HT1080 (cell line): ENCODE measurements around the gene DROSHA. TPM values are rescaled to one million over a fixed set of nuclear protein-coding genes. Genes with fewer than 3 reads are reported as not detected.
A peak's percentile ranks its signal among the peaks of the same experiment; 100 is the strongest.
"Not testable (repeated sequence)": the region's sequence is repeated elsewhere in the genome, so short reads cannot be mapped to it uniquely, and the experiment has no call there.

Experiments used
- DNase-seq: peaks from one replicate; pipeline ENCODE4 v3.0.0-alpha.2; 2015; ENCODE audit warnings: low read depth
- total RNA-seq: library from RNA; depleted of rRNA; stranded (reverse); fragments of >200 nt; shearing (Covaris generic); gene quantifications from 2 replicates; pipeline ENCODE4 v1.2.3, GENCODE V29; 2014

DROSHA gene
- total RNA-seq, 1 experiment from 2014 or later, result 88.3 TPM

GRCh38 chr5:31421806-31422586, 109.9 kb downstream of the DROSHA start:
- DNase-seq, result no peak

GRCh38 chr5:31417512-31417911, 114.4 kb downstream of the DROSHA start:
- DNase-seq, result no peak

- no peak for DNase-seq
These were observed 115.3 kb downstream of the DROSHA start for GRCh38 chr5:31416547-31416946.

GRCh38 chr5:31415960-31416359, 115.9 kb downstream of the DROSHA start:
- no peak for DNase-seq

GRCh38 chr5:31415009-31415923, 116.6 kb downstream of the DROSHA start:
- DNase-seq, result no peak

GRCh38 chr5:31413030-31413812, 118.7 kb downstream of the DROSHA start:
- DNase-seq, result no peak

GRCh38 chr5:31412324-31412723, 119.6 kb downstream of the DROSHA start:
- no peak for DNase-seq

GRCh38 chr5:31410089-31410488, 121.8 kb downstream of the DROSHA start:
- no peak for DNase-seq

- DNase-seq, result peak; percentile 64
These were observed 123.1 kb downstream of the DROSHA start for GRCh38 chr5:31408814-31409213.

- peak; percentile 14 for DNase-seq
These were observed 123.8 kb downstream of the DROSHA start for GRCh38 chr5:31407921-31408693.

- DNase-seq, result no peak
These were observed 127.6 kb downstream of the DROSHA start for GRCh38 chr5:31404325-31404724.

- no peak for DNase-seq
These were observed 130.2 kb downstream of the DROSHA start for GRCh38 chr5:31401691-31402090.

- no peak for DNase-seq
These were observed 133.9 kb downstream of the DROSHA start for GRCh38 chr5:31397926-31398557.

GRCh38 chr5:31396611-31397295, 135.1 kb downstream of the DROSHA start:
- no peak for DNase-seq

- DNase-seq, result not testable (repeated sequence)
These were observed 136.3 kb downstream of the DROSHA start for GRCh38 chr5:31395450-31396045.

GRCh38 chr5:31393126-31393525, 138.8 kb downstream of the DROSHA start:
- DNase-seq, result no peak

GRCh38 chr5:31392061-31392460, 139.8 kb downstream of the DROSHA start:
- DNase-seq, result no peak

GRCh38 chr5:31390256-31390655, 141.6 kb downstream of the DROSHA start:
- no peak for DNase-seq
